C1 segment of cervical spinal cord (tissue), 14 donors: ENCODE data around the gene ADH5.
"Not testable (repeated sequence)": the region's sequence is repeated elsewhere in the genome, so short reads cannot be mapped to it uniquely, and the experiment has no call there.

Source experiments
- DNase-seq, 14 donors: peaks; one replicate each; lab custom pipeline; 2025; lab: John Stamatoyannopoulos, UW

Gene ADH5

DNA sequence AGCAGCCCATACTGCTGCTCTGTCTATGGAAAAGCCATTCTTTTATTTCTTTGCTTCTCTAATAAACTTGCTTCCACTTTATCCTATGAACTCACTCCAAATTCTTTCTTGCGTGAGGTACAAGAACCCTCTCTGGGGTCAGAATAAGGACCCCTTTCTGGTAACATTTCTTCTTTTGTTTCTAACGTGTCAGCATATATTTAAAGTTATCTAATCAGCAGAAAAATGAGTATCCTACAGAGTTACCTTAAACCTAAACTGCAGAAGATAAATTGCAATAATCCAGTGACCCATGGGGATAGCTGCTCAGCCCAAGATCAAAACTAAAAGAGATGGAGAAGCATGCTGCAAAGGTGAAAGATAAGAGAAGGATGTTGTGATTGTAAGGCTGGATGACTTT, 4.0 kb downstream of the ADH5 start:
- DNase-seq = no peak

DNA sequence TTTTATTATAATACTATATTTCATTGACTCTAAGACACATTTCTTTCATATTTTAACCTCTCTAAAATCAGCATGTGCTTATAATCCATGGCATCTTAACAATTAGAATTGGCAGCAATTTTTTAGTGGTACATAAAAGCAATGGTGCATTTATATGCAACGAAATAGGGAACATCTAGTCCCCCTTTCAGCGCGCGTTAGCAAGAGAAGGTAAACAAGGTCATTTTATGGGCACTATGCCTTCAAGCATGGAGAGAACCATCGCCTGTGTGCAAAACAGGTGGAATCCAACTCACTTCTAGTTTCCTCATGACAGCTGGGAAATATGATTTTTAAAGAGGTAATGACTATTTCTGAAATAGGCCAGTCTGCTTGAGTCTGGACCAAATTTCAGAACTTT, 6.4 kb downstream of the ADH5 start:
- DNase-seq = no peak

DNA sequence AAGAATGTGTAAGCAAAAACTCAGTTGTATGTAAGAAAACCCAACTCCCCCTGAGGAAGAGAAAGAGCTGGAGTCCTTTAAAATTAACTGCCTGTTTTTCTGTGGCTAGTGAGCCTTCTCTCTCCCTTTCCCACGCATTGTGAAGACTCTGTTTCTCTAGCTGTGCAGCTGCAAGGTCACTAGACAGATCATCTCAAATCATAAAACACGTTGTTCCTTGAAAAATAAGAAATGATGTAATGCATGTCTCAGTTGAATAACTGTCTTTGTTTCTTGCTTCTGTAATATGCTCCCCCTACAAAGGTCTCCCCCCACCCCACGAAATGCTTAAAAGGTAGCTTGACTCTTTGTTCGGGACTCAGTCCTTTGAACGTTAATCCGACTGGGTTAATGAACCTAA, 7.7 kb downstream of the ADH5 start:
- not testable (repeated sequence) for DNase-seq

DNA sequence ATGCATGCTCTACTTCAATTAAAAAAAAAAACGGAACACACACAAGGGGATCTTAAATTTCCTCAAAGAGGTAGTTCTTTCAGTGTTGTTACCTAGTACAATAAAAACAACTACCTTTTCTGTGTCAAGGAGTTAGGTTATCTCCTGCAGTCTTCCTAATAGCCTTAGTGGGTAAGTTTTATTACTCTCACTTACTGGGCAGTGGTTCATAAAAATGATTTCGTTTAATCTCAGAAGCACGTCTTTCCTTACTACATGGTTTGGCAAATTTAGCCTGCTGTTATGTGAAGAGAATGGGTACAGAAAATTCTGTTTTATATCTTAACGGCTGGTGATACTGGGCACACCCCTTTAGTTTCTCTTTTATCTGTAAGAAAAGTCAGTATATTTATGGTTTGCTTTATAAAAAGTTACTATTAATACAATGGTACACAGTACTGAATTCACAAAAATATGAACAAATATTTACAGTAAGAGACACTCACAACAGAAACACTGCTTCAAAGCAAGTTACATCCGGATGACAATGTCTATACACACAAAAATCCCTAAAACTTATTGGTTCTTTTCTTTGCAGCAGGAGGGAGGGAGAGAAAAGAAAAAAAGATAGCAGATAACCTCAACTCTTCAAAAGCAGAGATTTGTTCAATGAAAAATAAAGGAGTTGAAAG, 8.8 kb downstream of the ADH5 start:
- DNase-seq = no peak

DNA sequence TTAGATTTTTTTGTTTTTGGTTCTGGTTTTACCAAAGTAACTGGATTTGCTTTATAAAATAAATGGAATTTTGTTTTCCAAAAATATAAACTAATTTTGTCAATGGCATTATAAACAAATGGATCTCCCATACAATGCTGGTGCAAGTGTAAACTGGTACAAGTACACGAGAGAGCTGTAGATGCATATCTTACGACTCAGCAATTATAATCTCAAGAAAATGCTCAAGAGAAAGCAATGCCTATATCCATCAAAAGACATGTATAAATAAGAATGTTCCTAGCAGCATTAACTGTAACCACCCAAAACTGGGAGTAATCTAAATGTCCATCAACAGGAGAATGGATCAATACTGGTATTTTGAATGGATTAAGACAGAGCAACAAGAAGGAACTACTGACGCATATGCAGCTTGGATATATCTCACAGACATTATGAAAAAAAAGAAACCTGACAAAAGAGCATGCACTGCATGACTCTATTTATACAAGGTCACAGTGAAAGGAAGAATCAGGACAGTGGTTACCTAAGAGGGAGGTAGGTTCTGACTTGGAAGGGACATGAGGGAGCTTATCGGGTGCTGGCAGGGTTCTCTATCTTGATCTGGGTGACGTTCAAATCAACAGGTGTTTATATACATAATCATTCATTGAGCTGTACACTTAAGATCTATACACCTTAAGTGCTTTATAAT, 9.5 kb downstream of the ADH5 start:
- DNase-seq = no peak

DNA sequence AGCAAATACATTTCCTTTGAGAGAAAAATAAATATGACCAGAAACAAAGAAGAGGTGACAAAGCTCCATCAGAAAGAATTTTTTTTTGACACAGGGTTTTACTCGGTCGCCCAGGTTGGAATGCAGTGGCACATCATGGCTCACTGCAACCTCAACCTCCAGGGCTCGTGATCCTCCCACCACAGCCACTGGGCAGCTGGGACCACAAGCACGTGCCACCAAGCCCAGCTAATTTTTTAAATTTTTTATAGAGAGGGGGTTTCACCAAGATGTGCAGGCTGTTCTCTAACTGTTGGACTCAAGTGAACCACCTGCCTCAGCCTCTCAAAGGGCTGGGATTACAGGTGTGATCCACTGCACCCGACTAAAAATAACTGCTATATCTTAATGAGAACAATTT, 10.3 kb downstream of the ADH5 start:
- no peak for DNase-seq

DNA sequence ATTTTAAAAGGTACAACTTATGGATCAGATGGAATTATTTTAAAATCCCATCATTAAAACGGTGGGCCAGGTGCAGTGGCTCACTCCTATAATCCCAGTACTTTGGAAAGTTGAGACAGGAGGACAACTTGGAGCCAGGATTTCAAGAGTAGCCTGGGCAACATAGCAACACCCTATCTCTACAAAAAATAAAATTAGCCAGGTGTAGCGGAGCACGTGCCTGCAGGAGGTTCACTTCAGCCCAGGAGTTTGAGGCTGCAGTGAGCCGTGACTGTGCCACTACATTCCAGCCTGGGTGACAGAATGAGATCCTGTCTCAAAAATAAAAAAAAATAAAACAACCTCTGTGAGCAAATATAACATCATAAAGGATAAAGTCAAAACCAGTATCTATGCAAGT, 11.4 kb downstream of the ADH5 start:
- no peak for DNase-seq

DNA sequence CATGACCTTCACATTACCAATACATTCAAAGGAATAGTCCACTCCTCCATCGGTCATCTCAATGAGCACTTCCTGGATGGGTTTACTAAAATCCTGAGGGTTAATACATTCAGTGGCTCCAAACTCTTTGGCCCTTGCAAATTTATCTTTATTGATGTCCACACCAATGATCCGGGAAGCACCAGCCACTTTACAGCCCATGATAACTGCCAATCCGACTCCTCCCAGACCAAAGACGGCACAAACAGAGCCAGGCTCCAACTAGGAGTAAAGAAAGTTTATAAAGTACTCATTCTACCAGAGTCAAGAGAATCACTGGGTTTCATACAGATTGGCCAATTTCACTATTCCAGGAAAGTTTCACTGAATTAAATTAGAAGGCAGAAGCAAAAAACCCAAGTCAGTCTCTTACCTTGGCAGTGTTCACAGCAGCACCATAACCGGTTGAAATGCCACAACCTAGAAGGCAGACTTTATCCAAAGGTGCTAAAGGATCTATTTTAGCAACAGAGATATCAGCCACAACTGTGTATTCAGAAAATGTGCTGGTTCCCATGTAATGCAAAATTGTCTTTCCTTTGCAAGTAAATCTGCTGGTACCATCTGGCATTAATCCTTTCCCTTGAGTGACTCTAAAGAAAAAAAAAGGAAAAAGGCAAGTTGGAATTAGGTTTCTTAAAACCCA, 12.2 kb downstream of the ADH5 start:
- DNase-seq = no peak

DNA sequence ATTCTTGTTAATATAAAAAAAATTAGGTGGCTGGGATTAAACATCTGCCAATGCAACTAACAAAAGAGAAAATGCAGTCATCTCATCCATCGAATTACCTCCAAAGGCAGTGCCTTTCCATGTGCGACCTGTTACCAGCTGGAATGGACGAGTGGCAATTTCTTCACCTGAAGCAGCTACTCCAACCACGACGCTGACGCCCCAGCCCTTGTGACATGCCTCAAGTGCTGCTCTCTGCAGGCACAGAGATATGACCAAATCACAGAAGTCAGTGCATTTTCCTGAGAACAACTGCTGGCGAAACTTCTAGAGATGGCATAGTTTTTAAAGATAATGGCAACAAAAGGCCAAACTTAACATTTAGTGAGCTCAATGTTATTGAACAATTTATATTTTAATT, 13.8 kb downstream of the ADH5 start:
- DNase-seq = no peak

DNA sequence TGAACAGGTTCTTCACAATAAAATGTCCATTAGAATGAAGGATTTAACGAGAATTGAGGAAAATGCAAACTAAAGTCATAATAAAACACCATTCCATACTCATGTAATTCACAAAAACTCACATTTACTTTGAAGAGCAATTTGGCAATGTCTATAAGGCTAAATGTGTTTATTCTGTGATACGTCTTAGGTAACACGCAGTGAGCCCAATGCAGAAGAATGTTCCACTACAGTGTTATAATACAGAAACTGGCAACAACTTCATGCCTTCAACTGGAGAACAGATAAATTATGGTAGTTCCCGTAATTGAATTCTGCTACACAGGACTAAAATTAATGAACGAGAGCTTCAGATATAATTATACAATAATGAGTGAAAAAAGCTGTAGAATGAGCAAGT, 17.4 kb downstream of the ADH5 start:
- DNase-seq = no peak

DNA sequence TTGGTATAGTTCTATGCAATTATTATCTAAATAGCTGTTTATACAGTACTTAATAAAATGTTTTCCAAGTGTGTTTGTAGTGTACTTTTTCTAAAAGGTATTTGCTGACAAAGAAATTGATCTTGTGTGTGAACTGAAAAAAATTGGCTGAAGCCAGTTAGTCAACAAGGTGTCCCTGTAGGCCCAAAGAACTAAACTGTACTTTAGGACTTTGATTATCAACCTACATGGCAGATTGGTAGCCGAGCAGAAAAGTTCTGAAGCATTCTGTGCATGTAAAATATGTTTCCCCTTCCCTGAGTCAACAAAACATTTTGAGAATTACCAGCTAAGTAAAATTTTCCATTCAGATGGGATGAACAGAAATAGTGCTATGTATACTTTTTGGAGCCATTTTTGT, 21.0 kb downstream of the ADH5 start:
- DNase-seq = no peak

DNA sequence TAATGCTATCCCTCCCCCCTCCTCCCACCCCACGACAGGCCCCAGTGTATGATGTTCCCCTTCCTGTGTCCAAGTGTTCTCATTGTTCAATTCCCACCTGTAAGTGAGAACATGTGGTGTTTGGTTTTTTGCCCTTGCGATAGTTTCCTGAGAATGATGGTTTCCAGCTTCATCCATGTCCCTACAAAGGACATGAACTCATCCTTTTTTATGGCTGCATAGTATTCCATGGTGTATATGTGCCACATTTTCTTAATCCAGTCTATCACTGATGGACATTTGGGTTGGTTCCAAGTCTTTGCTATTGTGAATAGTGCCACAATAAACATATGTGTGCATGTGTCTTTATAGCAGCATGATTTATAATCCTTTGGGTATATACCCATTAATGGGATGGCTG, 23.1 kb downstream of the ADH5 start:
- DNase-seq = not testable (repeated sequence)

DNA sequence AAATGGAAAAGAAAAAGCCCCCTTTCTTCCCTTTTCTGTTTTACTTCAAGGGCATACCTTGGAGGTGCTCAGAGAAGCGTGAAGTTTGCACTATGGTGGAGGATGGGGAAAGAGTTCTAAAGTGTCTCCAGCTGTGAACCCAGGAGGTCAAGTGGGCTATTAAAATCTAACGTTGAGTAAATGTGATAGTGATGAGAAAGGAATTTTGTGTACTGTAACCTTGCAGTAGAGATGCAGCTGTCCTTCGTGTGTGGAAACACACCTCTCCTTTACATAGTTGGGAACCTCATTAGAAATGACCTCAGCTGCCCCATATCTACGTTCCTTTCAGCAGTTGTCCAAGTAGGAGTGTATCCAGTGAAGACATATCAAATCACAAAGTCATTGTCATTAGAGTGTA, 26.5 kb downstream of the ADH5 start:
- DNase-seq = no peak

DNA sequence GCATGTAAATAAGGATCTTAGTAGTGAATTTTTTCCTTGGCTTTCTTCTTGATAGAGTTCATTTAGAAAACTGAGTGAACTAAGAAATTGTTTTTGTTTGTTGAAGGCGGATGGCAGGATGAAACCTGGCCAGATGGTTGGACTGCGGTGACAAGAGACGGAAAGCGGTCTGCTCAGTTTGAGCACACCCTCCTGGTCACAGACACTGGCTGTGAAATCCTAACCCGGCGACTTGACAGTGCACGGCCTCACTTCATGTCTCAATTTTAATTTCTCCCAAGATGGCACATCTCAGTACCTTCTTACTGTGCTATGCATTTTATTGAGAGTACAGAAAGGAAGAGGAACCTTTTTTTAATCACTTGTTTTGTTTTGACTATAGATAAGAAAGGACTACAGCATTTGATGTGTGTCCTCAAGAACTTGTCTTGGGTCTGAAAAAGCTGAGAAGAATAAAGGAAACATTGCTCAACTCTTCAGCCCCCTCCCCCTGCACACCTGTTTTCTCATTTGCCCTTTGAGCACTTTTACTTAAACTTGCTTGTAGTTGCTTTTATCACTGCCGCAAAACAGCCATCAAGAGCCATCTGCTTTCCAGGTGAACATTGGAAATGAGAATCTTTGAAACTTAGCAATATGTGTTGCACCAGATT, 27.4 kb downstream of the ADH5 start:
- no peak for DNase-seq

DNA sequence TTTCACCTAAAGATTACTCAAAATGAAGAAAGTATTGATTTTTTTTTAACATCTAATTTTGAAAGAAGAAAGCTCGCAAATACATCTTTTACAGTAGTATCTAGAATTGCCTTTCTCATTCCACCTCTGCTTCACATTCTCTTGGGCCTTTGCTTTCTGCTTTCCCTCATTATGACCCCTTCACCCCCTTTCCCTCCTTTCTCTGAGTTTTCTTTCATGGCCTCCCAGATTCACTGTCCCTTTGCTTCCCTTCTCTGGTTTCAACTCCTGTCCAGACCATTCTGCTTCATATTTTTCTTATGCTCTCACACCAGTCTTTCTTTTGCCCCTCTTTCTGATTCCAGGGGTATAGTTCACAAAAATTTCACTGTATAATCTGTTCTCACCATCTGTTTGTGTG, 29.0 kb downstream of the ADH5 start:
- no peak for DNase-seq

DNA sequence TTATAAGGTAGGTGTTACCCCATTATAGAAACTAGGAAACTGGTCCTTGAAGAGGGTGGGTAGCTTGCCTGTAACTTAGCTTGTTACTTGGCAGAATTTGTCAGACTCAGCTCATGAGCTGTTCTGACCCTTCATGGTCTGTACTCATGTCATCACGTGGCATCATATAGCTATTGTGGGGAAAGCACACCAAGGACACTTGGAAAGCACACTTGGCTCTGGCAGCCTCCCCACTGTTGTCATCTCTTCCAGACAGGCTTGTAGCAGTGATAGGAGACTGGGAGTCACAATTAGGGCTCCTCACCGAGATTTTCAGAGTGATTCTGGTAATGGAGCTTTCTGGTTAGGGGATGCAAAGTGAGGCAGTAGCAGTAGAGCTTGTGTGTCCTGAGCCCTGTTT, 30.4 kb downstream of the ADH5 start:
- DNase-seq = no peak

DNA sequence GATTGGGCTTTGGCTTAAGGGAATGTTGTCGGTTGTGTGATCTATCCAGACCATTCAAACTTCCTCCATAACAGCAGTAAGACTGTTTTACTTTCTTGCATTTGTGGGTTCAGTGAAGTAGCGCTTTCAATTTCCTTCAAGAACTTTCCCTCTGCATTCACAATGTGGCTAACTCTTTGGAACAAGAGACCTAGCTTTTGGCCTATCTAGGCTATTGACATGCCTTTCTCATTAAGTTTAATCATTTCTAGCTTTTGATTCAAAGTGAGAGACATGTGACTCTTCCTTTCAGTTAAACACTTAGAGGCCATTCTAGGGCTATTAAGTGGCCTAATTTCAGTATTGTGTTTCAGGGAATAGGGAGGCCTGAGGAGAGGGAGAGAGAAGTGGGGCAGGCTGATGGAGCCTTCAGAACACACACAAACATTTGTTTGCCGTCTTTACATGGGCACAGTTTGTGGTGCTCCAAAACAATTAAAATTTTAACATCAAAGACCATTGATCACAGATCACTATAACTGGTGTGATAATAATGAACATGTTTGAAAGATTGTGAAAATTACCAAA, 34.1 kb downstream of the ADH5 start:
- no peak for DNase-seq

DNA sequence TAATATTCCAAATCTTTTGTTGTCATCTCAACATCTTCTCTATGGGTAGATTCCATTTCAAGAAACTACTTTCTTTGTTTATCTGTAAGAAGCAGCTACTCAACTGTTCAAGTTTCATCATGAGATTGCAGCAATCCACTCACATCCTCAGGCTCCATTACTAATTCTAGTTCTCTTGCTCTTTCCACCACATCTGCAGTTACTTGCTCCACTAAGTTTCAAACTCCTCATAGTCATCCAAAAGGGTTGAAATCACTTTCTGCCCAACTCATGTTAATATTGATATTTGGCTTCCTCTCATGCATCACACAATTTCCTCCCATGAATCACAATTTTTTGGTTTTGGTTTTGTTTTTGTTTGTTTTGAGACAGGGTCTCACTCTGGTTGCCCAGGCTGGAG, 35.7 kb downstream of the ADH5 start:
- DNase-seq = no peak

DNA sequence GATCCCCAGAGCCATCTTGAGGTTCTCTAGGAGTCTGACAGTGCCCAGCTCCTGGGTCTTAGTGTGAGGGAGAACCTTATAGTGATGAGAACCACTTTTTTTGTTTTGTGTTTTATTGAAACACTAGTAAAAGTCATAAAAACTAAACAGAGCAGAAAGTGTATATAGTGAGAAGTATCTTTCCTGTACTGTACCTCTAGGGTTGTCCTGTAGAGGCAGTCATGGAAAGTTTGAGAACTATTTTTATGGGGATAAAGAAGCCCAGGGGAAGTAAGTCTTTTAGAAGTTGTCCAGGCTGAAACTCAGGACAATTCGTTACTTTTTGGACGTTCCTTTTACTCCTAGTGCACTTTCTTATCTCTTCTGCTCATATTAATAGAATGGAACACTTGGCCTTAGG, 40.9 kb downstream of the ADH5 start:
- no peak for DNase-seq

DNA sequence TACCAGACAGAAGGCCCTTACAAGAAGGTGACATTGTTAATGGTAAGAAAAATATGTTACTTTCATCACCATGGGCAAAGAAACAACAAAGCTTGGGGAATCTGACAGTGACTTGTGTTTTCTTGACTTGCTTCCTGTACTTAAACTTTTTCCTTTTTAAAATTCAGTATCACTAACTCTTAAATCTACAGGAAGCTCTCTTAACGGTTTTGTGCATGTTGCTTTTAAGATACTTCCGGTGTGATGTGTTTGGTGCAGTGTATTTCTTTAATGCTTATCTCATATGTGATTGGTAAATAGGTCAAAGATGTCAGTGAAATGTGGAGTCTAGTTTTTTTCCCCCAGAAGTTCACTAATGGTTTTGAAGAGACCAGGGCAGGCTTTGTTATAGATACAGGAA, 45.2 kb downstream of the ADH5 start:
- DNase-seq = no peak

DNA sequence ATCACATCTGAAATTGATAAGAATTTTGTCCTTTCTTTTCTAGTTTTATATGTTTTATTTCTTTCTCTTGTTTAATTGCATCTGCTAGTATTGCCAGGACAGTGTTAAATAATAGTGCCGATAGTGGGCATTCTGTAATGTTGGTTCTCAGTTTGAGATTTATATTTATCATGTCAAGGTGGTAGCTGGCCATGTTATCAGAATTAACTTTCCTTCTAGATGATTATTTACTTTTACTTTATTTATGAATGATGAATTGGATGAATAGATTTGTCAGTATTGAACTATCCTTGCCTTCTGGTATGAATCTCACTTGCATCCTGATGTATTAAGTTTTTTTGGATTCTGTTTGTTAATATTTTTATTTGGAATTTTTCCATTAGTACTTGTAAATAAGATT, 50.4 kb downstream of the ADH5 start:
- no peak for DNase-seq

DNA sequence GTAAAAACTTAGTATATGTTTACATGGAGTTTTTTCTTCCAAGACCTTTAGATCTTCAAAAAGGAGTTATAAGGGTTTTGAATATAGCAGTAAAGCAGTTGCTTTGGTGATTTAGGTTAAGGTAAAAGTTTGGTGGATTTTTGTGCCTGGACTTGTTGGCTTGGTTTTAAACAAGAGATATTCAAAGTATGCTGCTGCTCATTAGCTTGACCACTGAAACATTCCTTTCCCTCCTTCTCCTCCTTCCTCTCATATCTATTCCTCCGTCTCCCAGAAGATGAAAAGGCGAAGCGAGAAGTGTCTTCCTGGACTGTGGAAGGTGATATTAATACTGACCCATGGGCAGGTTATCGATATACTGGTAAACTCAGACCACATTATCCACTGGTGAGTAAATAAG, 54.6 kb downstream of the ADH5 start:
- DNase-seq = no peak
